HG02678 (cell line): ENCODE data around the gene SPRY1.

Experiments used
- ATAC-seq: cut with Tn5 transposase; IDR thresholded peaks from one replicate; pipeline ENCODE4 v1.9.1; 2021; ENCODE audit warnings: mild to moderate bottlenecking, moderate library complexity; ENCODE audit not compliant: unreplicated experiment

SPRY1 gene

DNA sequence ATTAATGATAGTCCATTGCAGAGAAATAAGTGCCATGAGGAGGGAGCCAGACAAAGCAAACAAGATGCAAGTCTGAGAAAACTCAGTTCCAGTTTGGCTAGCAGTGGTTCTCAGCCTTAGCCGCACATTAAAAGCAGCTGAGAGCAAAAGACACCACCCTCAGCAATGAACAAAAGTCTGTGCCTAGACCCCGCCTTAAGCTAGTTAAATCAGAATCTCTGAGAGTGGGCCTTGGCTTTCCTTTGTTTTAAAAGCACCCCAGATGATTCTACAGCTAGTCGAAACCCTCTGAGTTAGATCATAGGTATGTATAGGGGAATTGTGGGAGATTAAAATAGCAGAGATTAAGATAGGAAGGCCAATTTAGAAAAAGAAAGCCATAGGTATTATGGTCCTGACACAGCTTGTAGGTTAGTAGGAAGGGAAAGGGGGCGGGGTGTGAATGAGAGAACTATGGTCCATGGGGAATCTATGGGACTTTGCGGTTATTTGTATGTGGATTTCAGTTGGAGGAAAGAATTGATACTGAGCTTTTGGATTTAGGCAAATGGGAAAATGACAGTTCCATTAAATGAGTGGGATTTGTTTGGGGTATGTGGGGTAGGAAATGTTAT lies 12.0 kb downstream of the SPRY1 start:
- ATAC-seq: no peak

GRCh38 chr4:123409334-123409733 lies 12.7 kb downstream of the SPRY1 start:
- no peak for ATAC-seq

GRCh38 chr4:123411514-123411913 lies 14.9 kb downstream of the SPRY1 start:
- ATAC-seq: no peak

DNA sequence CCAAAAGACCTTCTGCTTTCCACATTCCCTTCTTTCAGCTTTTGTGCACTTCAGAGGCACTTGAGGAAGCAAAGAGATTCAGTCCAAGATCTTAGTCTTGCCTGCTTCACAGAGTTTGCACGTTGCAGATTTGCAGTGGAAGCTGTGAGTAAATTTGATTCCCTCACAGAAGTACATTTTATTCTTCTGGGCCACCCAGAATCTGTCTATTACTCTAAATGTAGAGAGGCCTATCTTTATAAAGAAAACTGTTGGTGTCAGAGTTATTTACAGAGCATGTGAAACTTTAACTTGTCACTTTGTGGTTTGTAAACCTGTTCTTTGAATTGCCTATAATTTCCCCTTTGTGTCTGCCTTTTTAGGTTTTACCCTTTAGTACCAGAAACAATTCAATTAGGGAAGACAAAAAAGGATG lies 15.5 kb downstream of the SPRY1 start:
- ATAC-seq: peak; percentile 82

DNA sequence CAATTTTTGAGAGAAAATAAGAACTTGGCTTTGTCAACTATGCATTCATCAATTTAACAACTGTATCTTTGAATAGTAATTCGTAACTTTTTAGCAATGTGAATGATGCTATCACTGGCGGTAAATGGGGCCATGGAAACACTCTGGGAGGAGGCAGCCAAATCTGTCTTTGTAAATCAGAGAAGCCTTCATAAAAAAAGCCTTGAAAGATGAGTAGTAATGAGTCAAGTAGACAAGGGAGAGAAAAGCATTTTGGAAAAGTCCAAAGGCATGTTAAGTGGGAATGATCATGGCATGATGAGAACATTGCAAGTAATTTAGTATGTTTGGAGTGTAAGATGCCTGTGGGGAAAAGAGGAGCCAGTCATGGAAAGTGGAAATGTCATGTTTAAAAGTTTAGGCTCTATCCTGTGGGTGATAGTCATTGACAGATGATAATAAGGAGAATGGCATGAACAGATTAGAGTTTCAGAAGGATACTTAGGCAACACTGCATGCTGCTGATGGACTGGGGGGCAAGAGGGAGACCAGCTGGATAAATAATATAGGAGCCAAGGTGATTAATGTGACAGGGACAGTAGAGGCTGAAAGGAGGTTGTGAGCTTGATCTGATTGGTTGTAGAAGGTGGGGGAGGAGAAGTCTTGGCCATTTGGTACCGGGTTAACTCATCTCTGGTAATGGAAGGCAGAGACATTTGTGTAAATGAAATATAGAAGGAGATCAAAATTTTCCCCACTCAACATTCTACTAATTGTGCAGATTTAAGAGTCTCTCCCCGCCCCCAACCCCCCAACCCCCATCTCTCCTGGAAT lies 16.3 kb downstream of the SPRY1 start:
- peak; percentile 5 for ATAC-seq

- no peak for ATAC-seq
Observed at GRCh38 chr4:123415576-123415975, 19.0 kb downstream of the SPRY1 start.

DNA sequence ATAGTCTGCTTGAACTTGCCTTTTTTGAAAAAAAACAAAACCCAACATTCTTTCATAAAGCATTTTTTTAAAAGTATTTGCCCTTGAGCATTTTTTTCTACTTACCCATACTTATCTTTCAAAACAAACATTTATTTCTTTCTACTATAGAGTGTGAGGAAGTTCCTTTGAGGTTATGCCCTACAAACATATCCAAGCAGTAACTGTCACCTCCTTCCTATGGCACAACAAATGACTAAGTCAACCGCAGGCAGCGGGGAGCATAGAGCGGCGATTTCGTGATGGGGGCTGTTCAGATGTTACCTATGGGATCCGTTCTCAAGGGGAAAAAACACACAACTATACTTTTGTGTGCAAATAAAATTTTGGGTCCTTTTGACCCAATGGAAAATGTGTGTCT lies 19.4 kb downstream of the SPRY1 start:
- ATAC-seq: no peak

- no peak for ATAC-seq
Observed at GRCh38 chr4:123417813-123418212, 21.2 kb downstream of the SPRY1 start.

DNA sequence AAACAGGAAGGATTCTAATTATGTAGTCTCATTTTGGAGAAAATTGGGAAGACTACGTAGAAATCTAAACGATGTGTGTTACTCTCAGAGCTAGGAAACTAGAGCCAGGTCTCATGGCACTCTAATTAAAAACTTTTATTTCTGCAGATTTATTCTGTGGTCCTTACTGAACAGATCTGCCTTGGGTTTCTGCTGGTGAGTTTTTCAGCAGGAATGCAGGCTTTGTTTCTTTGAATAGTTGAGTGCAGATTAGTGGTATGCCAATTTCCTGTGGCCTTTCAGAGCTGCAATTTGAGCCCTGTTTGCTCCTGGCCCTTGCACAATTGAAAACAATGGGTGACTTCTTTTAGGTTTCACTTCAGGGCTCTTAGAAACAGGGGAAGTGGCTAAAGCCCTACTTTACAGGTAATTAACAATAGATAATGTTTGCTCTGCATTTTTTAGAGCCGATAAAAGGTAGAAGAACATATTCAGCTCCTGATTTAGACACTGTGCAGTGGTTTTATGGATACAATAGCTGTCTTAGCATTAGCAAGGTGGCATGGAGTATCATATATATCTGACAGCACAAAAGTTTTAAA lies 21.8 kb downstream of the SPRY1 start:
- peak; percentile 84 for ATAC-seq

- ATAC-seq: no peak
Observed at GRCh38 chr4:123419885-123420755, 23.5 kb downstream of the SPRY1 start.

DNA sequence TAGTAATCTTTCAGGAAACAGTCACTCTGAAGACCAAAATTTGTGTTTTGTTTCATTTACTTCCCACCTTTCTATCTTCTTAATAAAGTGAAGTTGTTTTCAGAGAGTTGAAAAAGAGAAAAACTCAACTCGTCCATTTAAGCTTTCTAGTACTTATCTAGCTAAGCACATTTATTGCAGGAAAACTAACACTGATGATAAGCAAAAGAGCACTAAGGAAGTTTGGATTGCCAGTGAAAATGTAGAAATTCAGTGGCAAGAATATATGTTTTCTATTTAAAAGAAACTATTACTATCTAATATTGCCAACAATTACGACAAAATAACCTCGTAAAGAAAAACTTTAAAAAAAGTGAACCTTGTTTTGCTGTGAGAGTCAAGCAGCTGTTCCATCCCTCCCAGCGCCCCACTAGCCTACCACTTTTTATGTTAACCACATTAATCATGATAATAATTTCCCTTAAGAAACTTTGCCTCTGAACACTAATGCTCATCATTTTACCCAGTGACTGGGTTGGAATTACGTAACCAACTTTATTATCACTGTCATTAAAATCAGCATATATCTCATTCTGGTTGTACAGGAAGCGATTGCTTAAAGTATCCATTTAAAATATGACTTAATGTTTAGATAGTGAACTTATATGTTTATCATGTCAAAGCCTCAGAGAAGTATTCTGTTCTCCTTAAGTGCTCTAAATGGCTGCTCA lies 24.8 kb downstream of the SPRY1 start:
- ATAC-seq: no peak

DNA sequence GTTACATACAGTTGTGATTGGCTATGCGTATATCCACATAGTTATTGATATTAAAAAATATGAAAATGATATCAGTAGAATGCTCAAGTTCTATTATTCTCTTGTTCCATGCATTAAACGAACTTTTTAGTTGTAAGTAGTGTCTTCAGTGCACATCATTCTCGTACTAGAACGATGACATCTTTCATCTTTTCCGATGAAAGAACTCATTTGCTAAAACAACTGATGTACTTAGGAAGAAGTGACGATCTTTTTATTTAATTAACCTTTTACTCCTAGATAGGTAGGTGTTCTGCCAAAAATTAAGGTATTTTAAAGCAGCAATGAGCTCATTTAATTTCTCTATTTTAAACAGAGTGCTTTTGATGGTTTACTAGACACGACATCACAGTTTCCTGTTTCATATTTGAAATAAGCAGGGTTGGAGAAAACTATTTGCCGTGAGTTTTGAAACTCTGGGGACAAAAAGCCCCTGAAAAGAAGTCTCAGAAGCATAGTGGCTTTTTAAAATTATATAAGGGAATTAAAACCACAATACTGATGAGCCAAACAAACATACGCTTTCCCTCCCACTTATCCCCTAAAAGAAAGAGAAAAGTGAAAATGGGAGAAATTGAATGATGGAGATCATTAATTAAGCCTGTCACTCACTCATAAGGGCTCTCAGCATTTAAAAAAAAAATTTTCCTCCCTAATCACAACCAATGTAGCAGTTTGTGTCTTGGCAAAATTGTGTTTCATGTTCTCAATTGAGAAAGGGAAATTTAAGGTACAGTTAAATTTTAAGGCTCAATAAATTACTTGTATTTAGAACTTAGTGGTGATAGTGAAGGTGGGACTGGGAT lies 25.6 kb downstream of the SPRY1 start:
- ATAC-seq: no peak

DNA sequence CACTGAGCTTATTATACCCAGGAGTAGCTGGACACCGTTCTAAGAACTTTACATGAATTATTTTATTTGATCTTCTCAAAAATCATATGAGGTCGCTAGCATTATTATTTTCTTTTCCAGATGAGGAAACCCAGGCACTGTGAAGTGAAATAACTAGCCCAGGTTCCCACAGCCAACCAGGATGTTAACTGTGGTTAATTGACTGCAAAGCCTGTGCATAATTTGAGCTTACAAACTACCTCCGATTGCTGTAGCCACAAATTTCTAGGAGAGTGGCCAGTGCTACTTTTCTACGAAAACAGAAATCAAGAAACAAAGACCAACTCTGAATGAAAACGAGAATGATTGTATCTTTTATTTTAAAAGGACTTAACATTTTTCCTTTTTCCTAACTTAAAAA lies 27.2 kb downstream of the SPRY1 start:
- no peak for ATAC-seq

GRCh38 chr4:123427951-123428350 lies 31.4 kb downstream of the SPRY1 start:
- no peak for ATAC-seq

DNA sequence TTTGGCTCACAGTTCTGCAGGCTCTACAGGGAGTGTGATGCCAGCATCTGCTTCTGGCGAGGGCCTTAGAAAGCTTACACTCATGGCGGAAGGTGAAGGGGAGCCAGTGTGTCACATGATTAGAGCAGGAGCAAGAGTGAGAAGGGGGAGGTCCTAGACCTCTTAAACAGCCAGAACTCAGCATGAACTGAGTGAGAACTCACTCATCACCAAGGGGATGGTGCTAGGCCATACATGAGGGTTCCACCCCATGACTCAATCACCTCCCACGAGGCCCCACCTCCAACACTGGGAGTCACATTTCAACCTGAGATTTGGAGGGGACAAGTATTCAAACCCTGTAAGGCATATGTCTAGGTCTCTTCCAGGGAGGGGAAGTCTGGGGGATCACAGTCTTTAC lies 33.4 kb downstream of the SPRY1 start:
- no peak for ATAC-seq

DNA sequence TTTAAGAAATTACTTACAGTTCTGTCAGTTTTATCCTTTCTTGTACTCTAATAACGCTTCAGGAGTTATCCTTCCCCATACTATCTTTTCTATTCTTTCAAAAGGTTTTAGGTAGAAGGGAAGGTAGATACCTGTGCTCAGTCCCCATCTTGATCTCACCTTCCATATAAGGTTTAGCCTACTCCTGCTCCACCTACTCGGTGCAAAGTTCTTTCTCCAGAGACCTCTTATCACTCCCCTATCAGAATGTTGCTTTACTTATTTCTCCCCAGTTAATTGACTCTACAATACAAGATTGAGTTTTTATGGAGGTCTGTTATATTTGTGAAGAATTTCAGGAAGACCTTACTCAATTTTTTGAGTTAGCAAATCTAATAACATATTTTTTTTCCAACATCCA lies 33.9 kb downstream of the SPRY1 start:
- no peak for ATAC-seq

DNA sequence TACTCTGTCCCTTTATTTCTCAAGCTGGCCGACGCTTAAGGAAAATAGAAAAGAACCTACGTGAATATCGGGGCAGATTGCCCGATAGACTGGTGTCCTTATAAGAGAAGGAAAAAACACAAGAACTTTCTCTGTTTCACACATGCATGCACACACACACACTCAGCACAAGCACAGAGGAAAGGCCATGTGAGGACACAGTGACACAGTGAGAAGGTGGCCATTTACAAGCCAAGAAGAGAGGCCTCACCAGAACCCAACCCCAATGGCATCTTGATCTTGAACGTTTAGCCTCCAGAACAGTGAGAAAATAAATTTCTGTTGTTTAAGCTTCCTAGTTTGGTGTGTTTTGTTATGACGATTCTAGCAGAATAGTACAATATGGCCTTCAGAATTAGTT lies 37.0 kb downstream of the SPRY1 start:
- ATAC-seq: no peak

DNA sequence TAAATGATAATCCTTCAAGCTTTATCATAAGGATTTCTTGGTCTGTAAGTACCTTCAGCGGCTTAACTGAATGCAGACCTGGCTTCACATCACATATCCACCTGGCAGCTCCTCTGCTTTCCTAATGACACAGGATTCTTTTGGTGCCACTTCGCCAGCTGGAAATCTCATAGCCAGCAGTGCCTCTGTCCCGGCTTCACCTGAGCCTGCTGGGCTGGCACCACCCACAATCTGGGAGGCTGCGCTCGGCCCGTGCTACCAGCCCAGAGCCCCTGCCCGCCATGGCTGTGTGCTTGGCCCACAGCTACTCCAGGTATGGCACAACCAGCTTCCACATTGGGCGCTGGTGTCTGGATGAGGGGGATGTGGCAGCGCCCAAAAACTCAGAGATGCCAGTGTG lies 37.4 kb downstream of the SPRY1 start:
- no peak for ATAC-seq

- ATAC-seq: no peak
Observed at GRCh38 chr4:123435246-123436113, 38.9 kb downstream of the SPRY1 start.
